Hepatocyte (in vitro differentiated cells): ENCODE data around the gene BOD1. TPM values are rescaled to one million over a fixed set of nuclear protein-coding genes. Genes with fewer than 3 reads are reported as not detected.

Experiments used
- DNase-seq: peaks from one replicate; pipeline ENCODE4 v3.0.0-alpha.2; 2016; ENCODE audit warnings: low spot score
- H2AFZ ChIP-seq: fragments of 200-600 bp; sonication (generic); 2 replicates; pipeline ENCODE4 v1.6.0; 2016; ENCODE audit warnings: antibody characterized with exemption, mild to moderate bottlenecking
- H3K27ac ChIP-seq: fragments of 200-600 bp; sonication (generic); 2 replicates; pipeline ENCODE4 v1.5.1; 2016; ENCODE audit warnings: mild to moderate bottlenecking
- H3K27me3 ChIP-seq: fragments of 200-600 bp; sonication (generic); 2 replicates; pipeline ENCODE4 v1.6.1; 2016
- H3K36me3 ChIP-seq: fragments of 200-600 bp; sonication (generic); replicated peaks from 2 replicates; pipeline ENCODE4 v1.5.1; 2016; ENCODE audit warnings: low read depth; ENCODE audit not compliant: insufficient read depth
- H3K4me1 ChIP-seq: fragments of 200-600 bp; sonication (generic); 2 replicates; pipeline ENCODE4 v1.5.1; 2016; ENCODE audit warnings: mild to moderate bottlenecking, moderate library complexity; ENCODE audit not compliant: insufficient read depth
- H3K4me2 ChIP-seq: fragments of 200-600 bp; sonication (generic); 2 replicates; pipeline ENCODE4 v1.6.0; 2016
- H3K4me3 ChIP-seq: fragments of 200-600 bp; sonication (generic); 2 replicates; pipeline ENCODE4 v1.5.1; 2016; ENCODE audit warnings: mild to moderate bottlenecking
- H3K79me2 ChIP-seq: fragments of 200-600 bp; sonication (generic); 2 replicates; pipeline ENCODE4 v1.6.0; 2017; ENCODE audit warnings: mild to moderate bottlenecking
- H3K9me2 ChIP-seq: fragments of 200-600 bp; sonication (generic); replicated peaks from 2 replicates; pipeline ENCODE4 v1.6.0; 2017; ENCODE audit warnings: mild to moderate bottlenecking; ENCODE audit not compliant: insufficient read depth
- H3K9me3 ChIP-seq: fragments of 200-600 bp; sonication (generic); 2 replicates; pipeline ENCODE4 v1.5.1; 2016; ENCODE audit warnings: low read depth, mild to moderate bottlenecking
- H4K20me1 ChIP-seq: fragments of 200-600 bp; sonication (generic); 2 replicates; pipeline ENCODE4 v1.6.0; 2016; ENCODE audit warnings: mild to moderate bottlenecking; ENCODE audit not compliant: insufficient read depth, poor library complexity, severe bottlenecking
- CTCF ChIP-seq: fragments of 200-600 bp; sonication (generic); IDR thresholded peaks from 2 replicates; pipeline ENCODE4 v1.5.1; 2016; ENCODE audit warnings: antibody characterized with exemption, mild to moderate bottlenecking; ENCODE audit not compliant: poor library complexity
- EZH2 ChIP-seq: fragments of 200-600 bp; sonication (generic); IDR thresholded peaks from 2 replicates; pipeline ENCODE4 v1.6.1; 2016; ENCODE audit warnings: antibody characterized with exemption, mild to moderate bottlenecking, borderline replicate concordance
- EZH2phosphoT487 ChIP-seq: fragments of 200-600 bp; sonication (generic); IDR thresholded peaks from one replicate; pipeline ENCODE4 v1.6.1; 2018; ENCODE audit warnings: antibody characterized with exemption, mild to moderate bottlenecking, low read depth, moderate library complexity; ENCODE audit not compliant: unreplicated experiment, severe bottlenecking
- WGBS: methylation state at CpG from one replicate; pipeline ENCODE4 v1.1.6; 2016; ENCODE audit warnings: low lambda C conversion rate; ENCODE audit errors: missing lambda C conversion rate; 5-methylcytosine and 5-hydroxymethylcytosine counted together
- polyA plus RNA-seq: library from polyadenylated mRNA; unstranded; fragments of >200 nt; fragmentation: Nextera tagmentation; extraction: Ambion mirVana; gene quantifications from 2 replicates; pipeline ENCODE4 v1.2.1, GENCODE V29; 2016
- total RNA-seq: library from RNA; depleted of rRNA; stranded (reverse); fragments of >200 nt; gene quantifications from 2 replicates; pipeline ENCODE4 v1.2.3, GENCODE V29; 2014

The BOD1 gene
- total and polyA plus RNA-seq, 2 experiments from 2014 or later: 68.9 to 76.3 TPM

DNA sequence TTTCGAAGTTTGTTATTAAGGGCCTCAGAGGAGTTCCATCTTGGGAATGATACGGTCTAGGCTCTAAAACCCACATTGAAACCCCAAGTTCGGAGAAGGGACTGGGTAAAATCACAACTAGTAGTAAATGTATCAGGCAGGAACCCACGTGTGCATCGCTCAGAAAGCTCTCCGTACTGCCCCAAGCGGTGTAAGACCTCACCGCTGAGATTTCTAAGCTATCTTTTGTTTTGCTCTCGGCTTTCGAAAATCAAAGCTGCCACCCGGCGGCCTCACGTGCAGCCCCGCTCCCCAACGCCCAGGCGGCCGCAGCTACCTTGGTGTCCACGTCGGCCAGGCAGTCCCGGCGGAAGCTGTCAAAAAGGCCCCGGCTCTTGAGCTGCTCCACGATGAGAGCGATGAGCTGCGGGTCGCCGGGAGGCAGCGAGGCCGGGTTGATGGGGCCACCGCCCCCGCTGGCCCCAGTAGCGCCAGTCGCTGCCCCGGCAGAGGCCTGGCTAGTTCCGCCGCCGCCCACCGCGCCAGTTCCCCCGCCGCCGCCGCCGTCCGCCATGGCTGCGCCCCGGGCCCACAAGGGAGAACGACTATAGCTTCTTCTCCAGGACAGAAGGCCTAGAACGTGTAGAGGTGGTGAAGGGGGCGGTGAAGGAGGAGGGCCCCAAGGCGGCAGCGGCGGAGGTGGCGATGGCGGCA is 420 bp downstream of the BOD1 start:
- peak overlapping the region; percentile 93 for H3K4me2 ChIP-seq
- H3K27ac ChIP-seq: peak overlapping the region; percentile 97
- H2AFZ ChIP-seq: peak overlapping the region; percentile 50
- peaks cover 26% of the 10 kb centered on the region for H3K4me1 ChIP-seq
- WGBS: 1% methylated on average over 30 of the region's 55 CpGs
- no peaks in the 10 kb centered on the region for H3K9me2 ChIP-seq
- H3K36me3 ChIP-seq: no peaks in the 10 kb centered on the region
- TF ChIP-seq CTCF (peak; percentile 66), EZH2phosphoT487 (no peak), EZH2 (no peak)
- H3K27me3 ChIP-seq: no peaks in the 10 kb centered on the region
- H3K9me3 ChIP-seq: no peaks in the 10 kb centered on the region
- peaks cover 48% of the 10 kb centered on the region for H3K79me2 ChIP-seq
- peaks cover 47% of the 10 kb centered on the region for H4K20me1 ChIP-seq
- peak; percentile 90 for DNase-seq
- H3K4me3 ChIP-seq: peak overlapping the region; percentile 69

- H3K27me3 ChIP-seq: no peaks in the 10 kb centered on the region
- H3K4me1 ChIP-seq: peaks cover 26% of the 10 kb centered on the region
- H3K27ac ChIP-seq: peak overlapping the region; percentile 41
- H3K9me3 ChIP-seq: no peaks in the 10 kb centered on the region
- DNase-seq: no peak
- peak overlapping the region; percentile 69 for H3K4me3 ChIP-seq
- TF ChIP-seq EZH2: no peak
- no peaks in the 10 kb centered on the region for H3K36me3 ChIP-seq
- WGBS: 76% methylated on average over 7 of the region's 7 CpGs
- H3K4me2 ChIP-seq: peak overlapping the region; percentile 93
- H4K20me1 ChIP-seq: peaks cover 60% of the 10 kb centered on the region
- no peak overlapping the region for H2AFZ ChIP-seq
- H3K9me2 ChIP-seq: no peaks in the 10 kb centered on the region
- peaks cover 62% of the 10 kb centered on the region for H3K79me2 ChIP-seq
Observed at GRCh38 chr5:173614591-173614990, 1.9 kb downstream of the BOD1 start.

DNA sequence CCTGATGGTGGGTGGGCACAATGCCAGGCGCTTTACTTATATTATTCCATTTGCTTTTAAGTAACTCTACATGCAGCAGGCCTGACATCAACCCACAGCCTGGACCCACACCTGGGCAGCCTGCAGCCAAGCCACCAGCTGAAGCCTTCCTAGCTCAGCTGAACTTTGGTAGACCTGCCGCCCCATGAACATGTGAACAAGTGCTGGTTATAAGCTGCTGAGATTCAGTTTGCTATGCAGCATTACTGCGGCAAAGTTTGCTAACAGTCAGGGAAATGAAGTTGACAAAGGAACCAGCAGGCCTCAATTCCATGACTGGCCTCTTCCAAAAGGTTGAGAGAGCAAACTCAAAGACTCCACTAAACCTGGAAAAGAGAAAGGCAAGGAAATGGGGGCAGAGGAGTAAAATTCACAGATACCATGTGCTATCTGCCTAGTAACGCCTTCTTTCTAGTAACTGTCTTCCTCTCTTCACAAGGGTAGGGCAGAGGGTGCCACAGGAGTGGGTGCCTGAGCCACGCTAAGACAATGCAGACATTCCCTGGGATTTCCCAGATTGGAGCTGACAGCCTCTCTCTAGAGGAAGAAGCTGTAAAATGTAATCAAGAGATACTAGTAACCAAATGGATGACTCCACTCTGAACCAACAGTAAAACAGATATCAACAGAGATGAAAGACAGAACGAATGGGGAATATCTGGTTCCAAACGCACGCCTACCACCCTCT is 2.9 kb downstream of the BOD1 start:
- WGBS: 85% methylated on average over 8 of the region's 8 CpGs
- Histone ChIP-seq H3K27ac (no peak overlapping the region), H3K36me3 (no peaks in the 10 kb centered on the region), H3K79me2 (peaks cover 68% of the 10 kb centered on the region), H3K27me3 (no peaks in the 10 kb centered on the region), H4K20me1 (peaks cover 70% of the 10 kb centered on the region), H3K4me2 (peak overlapping the region; percentile 93), H3K9me3 (no peaks in the 10 kb centered on the region), H3K4me1 (peaks cover 26% of the 10 kb centered on the region), H2AFZ (no peak overlapping the region), H3K4me3 (no peak overlapping the region), H3K9me2 (no peaks in the 10 kb centered on the region)
- DNase-seq: no peak
- TF ChIP-seq CTCF: no peak
- TF ChIP-seq EZH2: no peak
- no peak for TF ChIP-seq EZH2phosphoT487

DNA sequence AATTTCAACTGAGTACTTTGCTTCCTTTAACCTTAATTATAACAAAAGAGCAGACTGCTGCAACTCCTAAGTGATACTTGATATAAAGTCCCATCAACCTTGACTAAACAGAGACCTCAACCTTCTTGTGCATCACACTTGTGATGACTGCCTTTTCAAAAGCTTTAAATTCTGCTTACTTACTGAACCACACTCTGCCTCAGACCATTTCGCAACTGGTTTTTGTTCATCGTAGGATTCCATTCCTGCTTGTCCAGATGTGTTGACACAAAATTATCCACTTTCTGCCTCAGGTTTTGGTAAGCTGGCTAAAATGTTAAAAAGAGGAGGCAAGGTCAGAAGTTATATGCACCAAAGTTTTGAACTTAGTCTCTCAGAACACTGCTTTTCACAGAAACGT is 3.5 kb downstream of the BOD1 start:
- no peak for DNase-seq
- Histone ChIP-seq H3K79me2 (peaks cover 74% of the 10 kb centered on the region), H3K9me3 (no peaks in the 10 kb centered on the region), H3K36me3 (no peaks in the 10 kb centered on the region), H3K27ac (no peak overlapping the region), H3K4me2 (no peak overlapping the region), H3K4me1 (peaks cover 26% of the 10 kb centered on the region), H3K9me2 (no peaks in the 10 kb centered on the region), H3K4me3 (no peak overlapping the region), H4K20me1 (peaks cover 72% of the 10 kb centered on the region), H3K27me3 (no peaks in the 10 kb centered on the region), H2AFZ (no peak overlapping the region)
- TF ChIP-seq EZH2 (no peak), EZH2phosphoT487 (no peak)
- WGBS: 83% methylated on average over 3 of the region's 3 CpGs
